Measurements from ENCODE around the gene MYBBP1A.

MYBBP1A gene

GRCh38 chr17:4540687-4541327, 14.4 kb downstream of the MYBBP1A start:
- H3K9ac ChIP-seq (ENCODE audit: low read length in 2 of 2), result no peak overlapping the region
- H3K4me3 ChIP-seq (ENCODE audit: low read length in 2 of 2), result no peak overlapping the region
- no peaks in the 10 kb centered on the region for H3K9me3 ChIP-seq (ENCODE audit: control insufficient read depth in 2 of 2, low read length in 2 of 2)
- peaks cover 14 to 28% of the 10 kb centered on the region in 2 donors for H3K36me3 ChIP-seq (ENCODE audit: control insufficient read depth in 2 of 2, insufficient read depth in 2 of 2, low read length in 2 of 2)
- no peak overlapping the region for H3K27ac ChIP-seq (ENCODE audit: low read length)
- H3K27me3 ChIP-seq (ENCODE audit: control insufficient read depth in 1 of 2, insufficient read depth in 2 of 2, low read length in 2 of 2), result no peaks in the 10 kb centered on the region
- H3K4me1 ChIP-seq (ENCODE audit: control insufficient read depth, insufficient read depth, low read length), result peaks cover 37% of the 10 kb centered on the region

DNA sequence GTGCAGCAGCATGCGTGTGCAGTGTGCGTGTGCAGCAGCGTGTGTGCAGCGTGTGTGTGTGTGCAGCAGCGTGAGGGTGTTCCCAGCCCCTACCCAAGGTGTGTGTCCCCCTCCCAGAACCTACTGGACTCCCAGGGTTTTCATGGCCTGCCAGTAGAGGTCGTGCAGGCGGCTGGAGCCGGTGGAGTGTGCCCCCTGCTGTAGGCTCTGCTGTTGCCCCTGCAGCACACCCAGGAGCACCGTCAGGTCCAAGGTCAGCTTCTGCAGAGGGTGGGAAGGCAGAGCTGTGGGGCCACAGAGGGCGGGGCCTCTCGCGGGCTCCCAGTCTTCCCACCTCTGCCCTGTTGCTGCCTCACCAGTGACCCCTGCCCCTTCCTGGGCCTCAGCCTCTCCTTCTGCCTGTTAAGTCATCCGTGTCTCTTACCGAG, 14.9 kb downstream of the MYBBP1A start:
- H3K27me3 ChIP-seq (ENCODE audit: control insufficient read depth in 1 of 2, insufficient read depth in 2 of 2, low read length in 2 of 2), result no peaks in the 10 kb centered on the region
- H3K27ac ChIP-seq (ENCODE audit: low read length), result no peak overlapping the region
- H3K36me3 ChIP-seq (ENCODE audit: control insufficient read depth in 2 of 2, insufficient read depth in 2 of 2, low read length in 2 of 2), result peaks cover 14 to 25% of the 10 kb centered on the region in 2 donors
- H3K9me3 ChIP-seq (ENCODE audit: control insufficient read depth in 2 of 2, low read length in 2 of 2), result no peaks in the 10 kb centered on the region
- H3K4me1 ChIP-seq (ENCODE audit: control insufficient read depth, insufficient read depth, low read length), result peaks cover 43% of the 10 kb centered on the region
- H3K9ac ChIP-seq (ENCODE audit: low read length in 2 of 2), result no peak overlapping the region
- H3K4me3 ChIP-seq (ENCODE audit: low read length in 2 of 2), result no peak overlapping the region

- H3K9me3 ChIP-seq (ENCODE audit: control insufficient read depth in 2 of 2, low read length in 2 of 2), result no peaks in the 10 kb centered on the region
- peaks cover 43% of the 10 kb centered on the region for H3K4me1 ChIP-seq (ENCODE audit: control insufficient read depth, insufficient read depth, low read length)
- H3K27me3 ChIP-seq (ENCODE audit: control insufficient read depth in 1 of 2, insufficient read depth in 2 of 2, low read length in 2 of 2), result no peaks in the 10 kb centered on the region
- H3K4me3 ChIP-seq (ENCODE audit: low read length in 2 of 2), result no peak overlapping the region
- no peak overlapping the region for H3K9ac ChIP-seq (ENCODE audit: low read length in 2 of 2)
- no peak overlapping the region for H3K27ac ChIP-seq (ENCODE audit: low read length)
- peaks cover 12 to 25% of the 10 kb centered on the region in 2 donors for H3K36me3 ChIP-seq (ENCODE audit: control insufficient read depth in 2 of 2, insufficient read depth in 2 of 2, low read length in 2 of 2)
Measured at GRCh38 chr17:4539576-4540223, 15.5 kb downstream of the MYBBP1A start.

GRCh38 chr17:4539025-4539424, 16.2 kb downstream of the MYBBP1A start:
- H3K36me3 ChIP-seq (ENCODE audit: control insufficient read depth in 2 of 2, insufficient read depth in 2 of 2, low read length in 2 of 2), result peaks cover 12 to 25% of the 10 kb centered on the region in 2 donors
- H3K27ac ChIP-seq (ENCODE audit: low read length), result no peak overlapping the region

GRCh38 chr17:4538236-4539002, 16.8 kb downstream of the MYBBP1A start:
- Histone ChIP-seq H3K36me3 (ENCODE audit: control insufficient read depth in 2 of 2, insufficient read depth in 2 of 2, low read length in 2 of 2) (peaks cover 12 to 25% of the 10 kb centered on the region in 2 donors), H3K27me3 (ENCODE audit: control insufficient read depth in 1 of 2, insufficient read depth in 2 of 2, low read length in 2 of 2) (no peaks in the 10 kb centered on the region), H3K9ac (ENCODE audit: low read length in 2 of 2) (no peak overlapping the region), H3K9me3 (ENCODE audit: control insufficient read depth in 2 of 2, low read length in 2 of 2) (no peaks in the 10 kb centered on the region), H3K4me1 (ENCODE audit: control insufficient read depth, insufficient read depth, low read length) (peaks cover 50% of the 10 kb centered on the region), H3K27ac (ENCODE audit: low read length) (no peak overlapping the region), H3K4me3 (ENCODE audit: low read length in 2 of 2) (no peak overlapping the region)

More at GRCh38 chr17:4539025-4539424, 16.2 kb downstream of the MYBBP1A start:
- Histone ChIP-seq H3K9me3 (ENCODE audit: control insufficient read depth in 2 of 2, low read length in 2 of 2) (no peaks in the 10 kb centered on the region), H3K9ac (ENCODE audit: low read length in 2 of 2) (no peak overlapping the region), H3K4me1 (ENCODE audit: control insufficient read depth, insufficient read depth, low read length) (peaks cover 50% of the 10 kb centered on the region), H3K27me3 (ENCODE audit: control insufficient read depth in 1 of 2, insufficient read depth in 2 of 2, low read length in 2 of 2) (no peaks in the 10 kb centered on the region), H3K4me3 (ENCODE audit: low read length in 2 of 2) (no peak overlapping the region)

DNA sequence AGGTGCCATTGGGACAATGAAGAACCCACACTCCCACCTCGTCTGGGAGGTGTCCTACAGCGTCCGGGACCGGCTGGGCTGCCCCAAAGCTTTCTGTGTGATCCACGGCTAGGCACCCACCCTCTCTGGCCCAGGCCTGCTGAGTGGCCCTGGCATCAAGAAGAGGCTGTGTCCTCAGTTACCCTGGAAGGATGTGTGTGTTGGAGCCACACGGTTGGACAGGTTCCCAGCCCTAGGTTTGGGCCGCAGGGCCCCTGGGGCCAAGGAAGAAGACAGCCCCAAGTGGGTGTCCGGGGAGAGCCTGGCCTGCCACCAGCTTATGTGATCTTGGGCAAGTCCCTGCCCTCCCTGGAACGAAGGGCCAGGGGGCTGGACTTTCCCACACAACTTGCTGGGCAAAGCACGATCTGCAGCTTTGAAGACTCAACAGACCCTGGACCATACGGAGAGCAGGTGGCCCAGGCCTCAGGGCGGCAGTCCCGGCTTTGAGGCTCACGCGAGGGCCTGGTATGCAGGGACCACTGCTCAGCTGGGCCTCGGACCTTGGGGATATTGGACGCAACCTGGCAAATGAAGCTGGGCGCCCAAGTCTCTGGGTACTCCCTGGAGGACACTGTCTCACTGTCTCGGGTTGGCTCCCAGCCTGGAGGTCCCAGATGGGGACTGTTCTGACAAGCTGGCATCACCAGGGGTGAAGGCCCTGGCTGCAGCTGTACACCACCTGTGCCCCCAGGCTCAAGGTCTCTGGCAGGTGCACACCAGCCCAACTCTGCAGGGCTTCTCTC, 17.5 kb downstream of the MYBBP1A start:
- H3K27ac ChIP-seq (ENCODE audit: low read length), result peak overlapping the region; percentile 41
- no peak overlapping the region for H3K9ac ChIP-seq (ENCODE audit: low read length in 2 of 2)
- H3K4me3 ChIP-seq (ENCODE audit: low read length in 2 of 2), result peak overlapping the region in 1 of 2 donors; percentile 3
- H3K27me3 ChIP-seq (ENCODE audit: control insufficient read depth in 1 of 2, insufficient read depth in 2 of 2, low read length in 2 of 2), result no peaks in the 10 kb centered on the region
- peaks cover 54% of the 10 kb centered on the region for H3K4me1 ChIP-seq (ENCODE audit: control insufficient read depth, insufficient read depth, low read length)
- H3K36me3 ChIP-seq (ENCODE audit: control insufficient read depth in 2 of 2, insufficient read depth in 2 of 2, low read length in 2 of 2), result peaks cover 9 to 20% of the 10 kb centered on the region in 2 donors
- no peaks in the 10 kb centered on the region for H3K9me3 ChIP-seq (ENCODE audit: control insufficient read depth in 2 of 2, low read length in 2 of 2)

DNA sequence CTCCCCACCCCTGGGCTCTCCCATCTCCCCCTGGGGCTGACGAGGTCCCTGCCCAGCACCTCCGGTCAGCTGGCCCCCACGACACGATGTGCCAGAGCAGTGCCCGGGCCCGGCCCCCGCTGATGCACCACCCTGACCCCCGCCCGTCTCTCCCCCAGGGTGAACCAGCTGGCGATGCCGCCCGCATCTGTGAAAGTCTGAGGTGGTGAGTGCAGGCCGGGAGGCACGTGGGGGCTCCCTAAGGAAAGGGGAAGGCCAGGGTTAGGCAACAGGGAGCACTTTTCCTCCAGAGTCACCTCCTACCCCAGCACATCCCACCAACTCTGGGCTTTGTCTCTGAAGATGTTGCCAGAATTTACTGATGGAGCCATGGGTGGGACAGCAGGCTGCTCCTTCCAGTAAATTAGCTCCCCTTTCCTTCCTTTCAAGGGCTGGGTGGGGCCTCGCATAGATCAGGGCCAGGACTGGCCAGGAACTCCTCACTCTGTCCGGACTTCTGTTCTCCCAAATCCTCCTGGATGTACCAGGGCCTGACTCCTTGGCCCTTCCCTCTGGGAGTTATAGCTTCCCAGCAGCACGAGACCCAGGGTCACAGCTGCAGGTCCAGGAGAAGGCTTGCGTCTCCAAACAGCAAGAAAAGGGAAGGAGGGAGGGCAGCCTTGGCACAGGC, 18.3 kb downstream of the MYBBP1A start:
- H3K27ac ChIP-seq (ENCODE audit: low read length), result peak overlapping the region; percentile 41
- H3K4me3 ChIP-seq (ENCODE audit: low read length in 2 of 2), result no peak overlapping the region
- peaks cover 1 to 13% of the 10 kb centered on the region in 2 donors for H3K36me3 ChIP-seq (ENCODE audit: control insufficient read depth in 2 of 2, insufficient read depth in 2 of 2, low read length in 2 of 2)
- peaks cover 54% of the 10 kb centered on the region for H3K4me1 ChIP-seq (ENCODE audit: control insufficient read depth, insufficient read depth, low read length)
- no peak overlapping the region for H3K9ac ChIP-seq (ENCODE audit: low read length in 2 of 2)
- no peaks in the 10 kb centered on the region for H3K9me3 ChIP-seq (ENCODE audit: control insufficient read depth in 2 of 2, low read length in 2 of 2)
- H3K27me3 ChIP-seq (ENCODE audit: control insufficient read depth in 1 of 2, insufficient read depth in 2 of 2, low read length in 2 of 2), result peaks cover 0 to 2% of the 10 kb centered on the region in 2 donors

DNA sequence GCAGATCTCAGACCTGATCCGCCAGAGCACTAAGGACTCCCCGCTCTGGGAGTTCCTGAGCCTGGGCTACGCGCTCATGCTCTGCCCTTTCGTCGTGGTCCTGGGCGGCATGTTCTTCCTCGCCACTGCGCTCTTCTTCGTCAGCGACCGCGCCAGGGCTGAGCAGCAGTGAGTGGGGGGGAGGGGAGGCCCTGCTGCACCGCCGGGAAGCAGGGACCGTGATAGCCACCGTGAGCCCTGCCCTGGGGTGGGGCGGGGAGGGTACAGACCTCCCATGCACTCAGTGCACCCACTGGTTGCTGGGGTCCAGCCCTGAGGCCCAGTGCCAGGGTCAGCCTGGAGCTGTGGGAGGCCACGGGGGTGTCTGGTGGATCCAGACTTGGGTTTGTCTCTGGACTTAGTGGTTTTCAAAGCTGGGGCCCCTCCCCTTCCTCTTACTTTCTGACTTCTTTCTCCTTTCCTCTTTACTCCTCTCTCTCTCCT, 18.9 kb downstream of the MYBBP1A start:
- H3K9ac ChIP-seq (ENCODE audit: low read length in 2 of 2), result no peak overlapping the region
- peaks cover 54% of the 10 kb centered on the region for H3K4me1 ChIP-seq (ENCODE audit: control insufficient read depth, insufficient read depth, low read length)
- H3K4me3 ChIP-seq (ENCODE audit: low read length in 2 of 2), result peak overlapping the region in 1 of 2 donors; percentile 40

GRCh38 chr17:4535667-4536258, 19.4 kb downstream of the MYBBP1A start:
- Histone ChIP-seq H3K4me1 (ENCODE audit: control insufficient read depth, insufficient read depth, low read length) (peaks cover 54% of the 10 kb centered on the region), H3K9ac (ENCODE audit: low read length in 2 of 2) (no peak overlapping the region), H3K27ac (ENCODE audit: low read length) (no peak overlapping the region), H3K9me3 (ENCODE audit: control insufficient read depth in 2 of 2, low read length in 2 of 2) (no peaks in the 10 kb centered on the region), H3K27me3 (ENCODE audit: control insufficient read depth in 1 of 2, insufficient read depth in 2 of 2, low read length in 2 of 2) (peaks cover 0 to 2% of the 10 kb centered on the region in 2 donors), H3K36me3 (ENCODE audit: control insufficient read depth in 2 of 2, insufficient read depth in 2 of 2, low read length in 2 of 2) (peaks cover 0 to 10% of the 10 kb centered on the region in 2 donors), H3K4me3 (ENCODE audit: low read length in 2 of 2) (peak overlapping the region in 1 of 2 donors; percentile 40)

More for the DNA sequence above, 18.9 kb downstream of the MYBBP1A start:
- no peaks in the 10 kb centered on the region for H3K9me3 ChIP-seq (ENCODE audit: control insufficient read depth in 2 of 2, low read length in 2 of 2)
- H3K27ac ChIP-seq (ENCODE audit: low read length), result no peak overlapping the region
- peaks cover 0 to 2% of the 10 kb centered on the region in 2 donors for H3K27me3 ChIP-seq (ENCODE audit: control insufficient read depth in 1 of 2, insufficient read depth in 2 of 2, low read length in 2 of 2)
- H3K36me3 ChIP-seq (ENCODE audit: control insufficient read depth in 2 of 2, insufficient read depth in 2 of 2, low read length in 2 of 2), result peaks cover 0 to 11% of the 10 kb centered on the region in 2 donors

Measured in stomach smooth muscle (tissue), 2 donors.